ENCODE measurements around the gene PRAME.
"Not testable (repeated sequence)": the region's sequence is repeated elsewhere in the genome, so short reads cannot be mapped to it uniquely, and the experiment has no call there.

The PRAME gene

GRCh38 chr22:22526125-22526912 is 32.7 kb downstream of the PRAME start:
- in situ Hi-C loops (cut with HindIII; ENCODE audit: low sequenced_read_pairs) = no loop called here

GRCh38 chr22:22523494-22523893 is 35.6 kb downstream of the PRAME start:
- in situ Hi-C loops (cut with HindIII; ENCODE audit: low sequenced_read_pairs) = no loop called here

GRCh38 chr22:22521631-22522030 is 37.4 kb downstream of the PRAME start:
- in situ Hi-C loops (cut with HindIII; ENCODE audit: low sequenced_read_pairs) = no loop called here

GRCh38 chr22:22520667-22521602 is 38.1 kb downstream of the PRAME start:
- in situ Hi-C loops (cut with HindIII; ENCODE audit: low sequenced_read_pairs) = no loop called here

- in situ Hi-C loops (cut with HindIII; ENCODE audit: low sequenced_read_pairs) = no loop called here
Measured at GRCh38 chr22:22520020-22520656, 38.9 kb downstream of the PRAME start, which contains the start of gene ZNF280A. Gene ZNF280A (minus strand): TSS chr22:22520270. CDS start chr22:22515630, 4,640 bp downstream.

- in situ Hi-C loops (cut with HindIII; ENCODE audit: low sequenced_read_pairs) = no loop called here
Measured at GRCh38 chr22:22519591-22519990, 39.5 kb downstream of the PRAME start.

- in situ Hi-C loops (cut with HindIII; ENCODE audit: low sequenced_read_pairs) = no loop called here
Measured at GRCh38 chr22:22516992-22517391, 42.1 kb downstream of the PRAME start.

GRCh38 chr22:22515890-22516289 is 43.2 kb downstream of the PRAME start:
- in situ Hi-C loops (cut with HindIII; ENCODE audit: low sequenced_read_pairs) = no loop called here

- in situ Hi-C loops (cut with HindIII; ENCODE audit: low sequenced_read_pairs) = not testable (repeated sequence)
Measured at GRCh38 chr22:22514431-22514830, 44.6 kb downstream of the PRAME start.

GRCh38 chr22:22513619-22514018 is 45.4 kb downstream of the PRAME start:
- in situ Hi-C loops (cut with HindIII; ENCODE audit: low sequenced_read_pairs) = no loop called here

- in situ Hi-C loops (cut with HindIII; ENCODE audit: low sequenced_read_pairs) = no loop called here
Measured at GRCh38 chr22:22512951-22513350, 46.1 kb downstream of the PRAME start.

- in situ Hi-C loops (cut with HindIII; ENCODE audit: low sequenced_read_pairs) = not testable (repeated sequence)
Measured at GRCh38 chr22:22510833-22511232, 48.2 kb downstream of the PRAME start.

- in situ Hi-C loops (cut with HindIII; ENCODE audit: low sequenced_read_pairs) = not testable (repeated sequence)
Measured at GRCh38 chr22:22509912-22510311, 49.2 kb downstream of the PRAME start.

GRCh38 chr22:22508274-22509176 is 50.5 kb downstream of the PRAME start, which contains the start of gene ZNF280B:
Gene ZNF280B (minus strand): TSS chr22:22508742. CDS start chr22:22489398, 19,344 bp downstream.
- in situ Hi-C loops (cut with HindIII; ENCODE audit: low sequenced_read_pairs) = no loop called here

- in situ Hi-C loops (cut with HindIII; ENCODE audit: low sequenced_read_pairs) = no loop called here
Measured at GRCh38 chr22:22507743-22508273, 51.3 kb downstream of the PRAME start.

GRCh38 chr22:22506736-22507135 is 52.3 kb downstream of the PRAME start:
- in situ Hi-C loops (cut with HindIII; ENCODE audit: low sequenced_read_pairs) = no loop called here

- in situ Hi-C loops (cut with HindIII; ENCODE audit: low sequenced_read_pairs) = no loop called here
Measured at GRCh38 chr22:22498267-22498666, 60.8 kb downstream of the PRAME start.

All from endothelial cell of hepatic sinusoid (primary cell).